ENCODE measurements around the gene LYZL6. TPM values are rescaled to one million over a fixed set of nuclear protein-coding genes. Genes with fewer than 3 reads are reported as not detected.

The LYZL6 gene
- polyA plus RNA-seq, 1 experiment: not detected

DNA sequence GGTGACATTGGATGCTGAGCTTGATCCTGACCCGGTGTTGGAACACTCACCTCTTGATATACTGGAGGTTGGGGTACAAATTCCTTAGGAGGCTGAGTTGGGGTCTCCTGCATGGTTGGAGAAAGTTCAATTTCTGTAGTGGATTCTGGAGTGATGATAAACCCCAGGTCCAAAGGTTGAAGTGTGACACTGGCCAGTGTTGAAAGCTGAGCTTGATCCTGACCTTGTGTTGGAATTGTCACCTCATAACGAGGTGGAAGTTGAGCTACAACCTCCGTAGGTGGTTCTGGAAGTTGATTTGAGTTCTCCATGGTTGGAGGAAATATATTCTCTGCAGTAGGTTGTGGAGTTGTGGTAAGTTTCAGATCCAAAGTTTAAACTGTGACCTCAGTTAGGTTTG is 34.1 kb downstream of the LYZL6 start:
- ChIA-PET POLR2A (no interaction called here), CTCF (no interaction called here)

DNA sequence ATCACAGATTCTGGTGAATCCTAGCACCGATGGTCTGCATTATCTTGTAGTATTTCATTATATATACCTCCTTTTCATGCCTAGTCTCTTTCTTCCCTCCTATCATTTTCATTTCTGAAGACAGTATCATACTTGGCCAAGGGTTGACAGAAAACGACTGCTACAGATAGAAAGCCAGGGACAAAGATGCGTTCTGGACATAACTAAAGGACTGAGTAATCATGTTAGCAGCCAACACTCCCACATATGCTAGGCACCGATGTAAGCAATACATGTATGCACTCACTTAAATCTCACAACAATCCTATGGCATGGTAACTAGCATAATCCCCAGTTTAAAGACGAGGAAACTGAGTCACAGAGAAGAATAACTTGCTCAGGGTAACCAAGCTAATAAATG is 35.8 kb downstream of the LYZL6 start:
- Histone ChIP-seq H3K36me3 (ENCODE audit: control insufficient read depth, insufficient read depth, low read length) (no peaks in the 10 kb centered on the region), H3K27me3 (ENCODE audit: control insufficient read depth, insufficient read depth, low read length) (no peaks in the 10 kb centered on the region; the same call in 1 of the 2 replicates), H3K4me3 (ENCODE audit: low read depth, low read length) (no peak overlapping the region)
- ChIA-PET CTCF (no interaction called here), POLR2A (no interaction called here)
- no peak for DNase-seq (ENCODE audit: low read depth)
- TF ChIP-seq, protein P1, sequence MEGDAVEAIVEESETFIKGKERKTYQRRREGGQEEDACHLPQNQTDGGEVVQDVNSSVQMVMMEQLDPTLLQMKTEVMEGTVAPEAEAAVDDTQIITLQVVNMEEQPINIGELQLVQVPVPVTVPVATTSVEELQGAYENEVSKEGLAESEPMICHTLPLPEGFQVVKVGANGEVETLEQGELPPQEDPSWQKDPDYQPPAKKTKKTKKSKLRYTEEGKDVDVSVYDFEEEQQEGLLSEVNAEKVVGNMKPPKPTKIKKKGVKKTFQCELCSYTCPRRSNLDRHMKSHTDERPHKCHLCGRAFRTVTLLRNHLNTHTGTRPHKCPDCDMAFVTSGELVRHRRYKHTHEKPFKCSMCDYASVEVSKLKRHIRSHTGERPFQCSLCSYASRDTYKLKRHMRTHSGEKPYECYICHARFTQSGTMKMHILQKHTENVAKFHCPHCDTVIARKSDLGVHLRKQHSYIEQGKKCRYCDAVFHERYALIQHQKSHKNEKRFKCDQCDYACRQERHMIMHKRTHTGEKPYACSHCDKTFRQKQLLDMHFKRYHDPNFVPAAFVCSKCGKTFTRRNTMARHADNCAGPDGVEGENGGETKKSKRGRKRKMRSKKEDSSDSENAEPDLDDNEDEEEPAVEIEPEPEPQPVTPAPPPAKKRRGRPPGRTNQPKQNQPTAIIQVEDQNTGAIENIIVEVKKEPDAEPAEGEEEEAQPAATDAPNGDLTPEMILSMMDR (IDR thresholded peaks at IDR 0.05; ENCODE audit: insufficient read depth, low read depth, low read length): no peak

More for the DNA sequence above, 34.1 kb downstream of the LYZL6 start:
- H3K27me3 ChIP-seq (ENCODE audit: control insufficient read depth, insufficient read depth, low read length): no peaks in the 10 kb centered on the region; the same call in none of the 2 replicates
- TF ChIP-seq, protein P1 (IDR thresholded peaks at IDR 0.05; ENCODE audit: insufficient read depth, low read depth, low read length): no peak
- no peak overlapping the region for H3K4me3 ChIP-seq (ENCODE audit: low read depth, low read length)
- no peaks in the 10 kb centered on the region for H3K36me3 ChIP-seq (ENCODE audit: control insufficient read depth, insufficient read depth, low read length)
- no peak for DNase-seq (ENCODE audit: low read depth)

DNA sequence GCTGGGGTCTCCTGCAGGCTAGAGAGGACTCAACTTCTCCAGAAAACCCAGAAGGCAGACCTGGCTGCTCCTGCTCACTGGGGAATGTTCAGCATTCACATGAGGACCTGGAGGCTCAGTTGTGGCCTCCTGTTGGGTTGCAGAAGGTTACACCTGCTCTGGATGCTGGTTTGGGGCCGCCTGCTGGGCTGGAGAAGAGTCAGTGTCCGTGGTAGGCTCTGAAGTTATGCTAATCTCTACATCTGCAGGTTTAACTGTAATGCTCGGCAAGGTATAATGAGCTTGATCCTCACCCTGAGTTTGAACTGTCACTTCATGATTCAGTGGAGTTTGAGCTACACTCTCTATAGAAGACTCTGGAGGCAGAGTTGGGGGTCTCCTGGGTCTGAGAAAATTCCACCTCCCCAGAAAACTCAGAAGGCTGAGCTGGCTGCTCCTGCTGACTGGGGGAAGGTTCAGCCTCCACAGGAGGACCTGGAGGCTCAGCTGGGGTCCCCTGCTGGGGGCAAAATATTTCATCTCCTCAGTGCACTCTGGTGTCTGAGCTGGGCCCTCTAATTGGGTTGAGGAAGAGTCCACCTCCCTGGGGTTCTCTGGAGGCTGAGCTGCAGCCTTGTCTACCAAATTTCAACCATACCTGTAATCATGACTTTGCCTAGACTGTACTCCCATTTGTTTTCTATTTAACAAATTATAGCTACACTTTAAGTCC is 36.4 kb downstream of the LYZL6 start:
- POLR2A ChIA-PET: no interaction called here
- CTCF ChIA-PET: no interaction called here
- H3K4me3 ChIP-seq (ENCODE audit: low read depth, low read length): no peak overlapping the region
- H3K36me3 ChIP-seq (ENCODE audit: control insufficient read depth, insufficient read depth, low read length): no peaks in the 10 kb centered on the region
- TF ChIP-seq, protein P1 (IDR thresholded peaks at IDR 0.05; ENCODE audit: insufficient read depth, low read depth, low read length): no peak
- DNase-seq (ENCODE audit: low read depth): no peak
- H3K27me3 ChIP-seq (ENCODE audit: control insufficient read depth, insufficient read depth, low read length): no peaks in the 10 kb centered on the region

DNA sequence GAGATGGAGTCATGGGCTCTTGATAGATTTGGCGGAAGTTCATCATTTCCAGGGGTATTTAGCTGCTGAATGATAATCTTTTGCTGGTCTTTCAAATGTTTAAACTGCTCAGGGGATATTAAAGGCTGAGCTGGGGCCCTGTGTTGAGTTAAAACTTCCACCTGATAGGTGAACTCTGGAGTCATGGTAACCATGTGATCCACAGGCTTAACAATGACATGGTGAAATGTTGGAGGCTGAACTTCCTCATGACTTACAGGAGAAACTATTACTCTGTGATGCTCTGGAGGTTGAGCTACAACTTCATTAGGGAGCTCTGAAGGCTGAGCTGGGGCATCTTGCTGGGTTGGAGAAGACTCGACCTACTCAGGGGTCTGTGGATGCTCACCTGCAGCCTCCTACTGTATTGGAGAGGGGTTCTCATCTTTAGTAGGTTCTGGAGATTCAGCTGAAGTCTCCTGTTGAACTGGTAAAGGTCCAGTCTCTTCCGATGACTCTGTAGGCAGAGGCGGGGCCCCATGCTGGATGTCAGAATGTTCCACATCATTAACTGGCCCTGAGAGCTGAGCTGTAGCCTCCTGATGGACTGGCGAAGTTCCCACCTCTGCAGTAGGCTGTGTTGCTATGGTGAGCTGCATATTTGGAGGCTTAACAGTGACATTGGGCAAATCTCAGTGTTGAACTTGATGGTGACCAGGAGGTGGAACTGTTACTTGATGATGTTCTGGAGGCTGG is 37.2 kb downstream of the LYZL6 start:
- POLR2A ChIA-PET: no interaction called here
- DNase-seq (ENCODE audit: low read depth): no peak
- Histone ChIP-seq H3K27me3 (ENCODE audit: control insufficient read depth, insufficient read depth, low read length) (no peaks in the 10 kb centered on the region), H3K36me3 (ENCODE audit: control insufficient read depth, insufficient read depth, low read length) (no peaks in the 10 kb centered on the region), H3K4me3 (ENCODE audit: low read depth, low read length) (no peak overlapping the region)
- CTCF ChIA-PET: no interaction called here
- TF ChIP-seq, protein P1 (IDR thresholded peaks at IDR 0.05; ENCODE audit: insufficient read depth, low read depth, low read length): no peak

DNA sequence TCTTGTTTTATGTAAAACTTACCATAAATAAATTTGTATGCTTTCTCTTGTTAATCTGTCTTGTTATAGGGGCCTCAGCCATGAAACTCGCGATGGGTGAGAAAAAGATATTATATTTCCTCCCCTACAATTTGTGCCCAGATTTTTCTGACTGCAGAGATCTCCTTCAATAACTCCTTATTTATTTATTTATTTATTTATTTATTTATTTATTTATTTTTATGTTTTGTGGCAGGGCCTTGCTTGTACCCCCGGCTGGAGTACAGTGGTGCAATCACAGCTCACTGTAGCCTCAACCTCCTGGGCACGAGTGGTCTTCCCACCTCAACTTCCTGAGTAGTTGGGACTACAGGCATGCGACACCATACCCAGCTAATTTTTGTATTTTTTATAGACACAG is 40.1 kb downstream of the LYZL6 start:
- ChIA-PET CTCF (no interaction called here), POLR2A (no interaction called here)
- peaks cover 2% of the 10 kb centered on the region; the same call in 1 of the 2 replicates for H3K27me3 ChIP-seq (ENCODE audit: control insufficient read depth, insufficient read depth, low read length)
- H3K4me3 ChIP-seq (ENCODE audit: low read depth, low read length): no peak overlapping the region
- no peak for DNase-seq (ENCODE audit: low read depth)
- H3K36me3 ChIP-seq (ENCODE audit: control insufficient read depth, insufficient read depth, low read length): no peaks in the 10 kb centered on the region
- TF ChIP-seq, protein P1 (IDR thresholded peaks at IDR 0.05; ENCODE audit: insufficient read depth, low read depth, low read length): no peak

All from BJ (cell line).